Right lobe of liver (tissue), 6 donors: ENCODE results near the gene AHNAK. TPM values are rescaled to one million over a fixed set of nuclear protein-coding genes. Genes with fewer than 3 reads are reported as not detected.

Experiments
- ATAC-seq, 4 donors: fragments of 200-7000 bp; cut with Tn5 transposase; one replicate each; pipeline ENCODE4 v1.9.1; 2020; ENCODE audit warnings: mild to moderate bottlenecking in 4 of 4, moderate library complexity in 4 of 4
- DNase-seq, 3 donors: peaks; one replicate each; pipeline ENCODE4 v3.0.0-alpha.2; 2020
- H3K27ac ChIP-seq, 3 donors: fragments of 200-600 bp; one replicate each; pipeline ENCODE4 v1.8.0; 2022
- H3K27me3 ChIP-seq, 2 donors: fragments of 200-600 bp; one replicate each; pipeline ENCODE4 v1.8.0; 2022
- H3K36me3 ChIP-seq, 4 donors: fragments of 200-600 bp; sonication (generic) in 1 of 4; one replicate each; pipeline versions ENCODE4 v1.5.1 to v1.8.0; 2017 to 2022; ENCODE audit warnings: control low read depth in 1 of 4
- H3K4me1 ChIP-seq, 4 donors: fragments of 200-600 bp; sonication (generic) in 1 of 4; one replicate each; pipeline versions ENCODE4 v1.5.1 to v1.8.0; 2017 to 2022; ENCODE audit warnings: control low read depth in 1 of 4
- H3K4me3 ChIP-seq, 3 donors: fragments of 200-600 bp; one replicate each; pipeline ENCODE4 v1.8.0; 2022
- H3K9me3 ChIP-seq, 4 donors: fragments of 200-600 bp; sonication (generic) in 1 of 4; one replicate each; pipeline versions ENCODE4 v1.5.1 to v1.8.0; 2017 to 2022; ENCODE audit warnings: control low read depth in 1 of 4
- POLR2A ChIP-seq: fragments of 450-650 bp; IDR thresholded peaks from one replicate; pipeline ENCODE4 v1.6.1; 2017; ENCODE audit warnings: antibody characterized with exemption, mild to moderate bottlenecking
- WGBS: methylation state at CpG from one replicate; pipeline ENCODE4 v1.1.6; 2018; ENCODE audit warnings: low coverage, low lambda C conversion rate; ENCODE audit not compliant: insufficient coverage; ENCODE audit errors: missing lambda C conversion rate; 5-methylcytosine and 5-hydroxymethylcytosine counted together
- intact Hi-C, 2 donors: fragments of 100-400 bp; cut with DNase I; formaldehyde crosslinking; loops; one replicate each; pipeline versions ENCODE4 v1.11.2 to v1.14.1; 2022
- total RNA-seq, 6 experiments: library from RNA; depleted of rRNA in 2 of 6; stranded (reverse); fragments of >200 nt in 2 of 6; fragmentation: NEBNext Ultra II Directional in 3 of 6; extraction: Animal tissue kit (Norgen Biotek cat#: 25700) in 3 of 6; gene quantifications; one replicate each; pipeline versions ENCODE4 v1.1.0 to v1.2.4, GENCODE V29; 2016 to 2023
- TF ChIP-seq, protein P1 (sequence below), 4 donors: fragments of 200-600 bp in 3 of 4; fragments of 450-650 bp in 1 of 4; IDR thresholded peaks; one replicate each; pipeline versions ENCODE4 v1.5.1 to v1.8.0; 2016 to 2022; ENCODE audit warnings: antibody characterized with exemption in 4 of 4, mild to moderate bottlenecking in 2 of 4
- donor health status: DM: no; HTN: yes; CAD: no.
- donor health status: DM: no; HTN: no; CAD: no.
- donor health status: DM: no; HTN: no; CAD: no.
- donor health status: DM: no; HTN: yes; CAD: no.
- donor health status: DM: no; HTN: yes; CAD: no.

AHNAK gene
- total RNA-seq, 6 experiments from 2014 or later, result 91.0 to 180 (median 113) TPM

DNA sequence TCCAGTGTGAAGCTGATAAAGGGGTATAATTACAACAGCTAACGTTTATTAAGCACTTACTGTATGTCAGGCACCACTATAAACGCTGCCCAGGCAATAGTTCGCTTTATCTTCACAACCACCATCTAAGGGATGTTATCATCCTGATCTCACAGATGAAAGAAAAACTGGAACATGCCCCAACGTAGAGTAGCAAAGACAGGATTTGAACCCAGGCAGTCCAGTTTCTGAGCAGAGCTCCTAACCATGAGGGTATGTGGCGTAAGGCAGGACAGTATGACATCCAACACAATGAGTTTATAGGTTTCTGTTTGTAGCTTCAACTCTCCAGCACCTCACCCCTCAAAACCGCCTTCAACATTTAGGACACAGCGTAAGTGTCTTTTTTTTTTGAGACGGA lies 59.5 kb downstream of the AHNAK start:
- Histone ChIP-seq H3K27me3 (no peaks in the 10 kb centered on the region), H3K27ac (no peak overlapping the region), H3K36me3 (no peaks in the 10 kb centered on the region), H3K4me3 (no peak overlapping the region), H3K9me3 (no peaks in the 10 kb centered on the region), H3K4me1 (no peaks in the 10 kb centered on the region)
- intact Hi-C loops, result no loop called here
- ATAC-seq, result no peak
- TF ChIP-seq, protein P1, sequence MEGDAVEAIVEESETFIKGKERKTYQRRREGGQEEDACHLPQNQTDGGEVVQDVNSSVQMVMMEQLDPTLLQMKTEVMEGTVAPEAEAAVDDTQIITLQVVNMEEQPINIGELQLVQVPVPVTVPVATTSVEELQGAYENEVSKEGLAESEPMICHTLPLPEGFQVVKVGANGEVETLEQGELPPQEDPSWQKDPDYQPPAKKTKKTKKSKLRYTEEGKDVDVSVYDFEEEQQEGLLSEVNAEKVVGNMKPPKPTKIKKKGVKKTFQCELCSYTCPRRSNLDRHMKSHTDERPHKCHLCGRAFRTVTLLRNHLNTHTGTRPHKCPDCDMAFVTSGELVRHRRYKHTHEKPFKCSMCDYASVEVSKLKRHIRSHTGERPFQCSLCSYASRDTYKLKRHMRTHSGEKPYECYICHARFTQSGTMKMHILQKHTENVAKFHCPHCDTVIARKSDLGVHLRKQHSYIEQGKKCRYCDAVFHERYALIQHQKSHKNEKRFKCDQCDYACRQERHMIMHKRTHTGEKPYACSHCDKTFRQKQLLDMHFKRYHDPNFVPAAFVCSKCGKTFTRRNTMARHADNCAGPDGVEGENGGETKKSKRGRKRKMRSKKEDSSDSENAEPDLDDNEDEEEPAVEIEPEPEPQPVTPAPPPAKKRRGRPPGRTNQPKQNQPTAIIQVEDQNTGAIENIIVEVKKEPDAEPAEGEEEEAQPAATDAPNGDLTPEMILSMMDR (IDR thresholded peaks at IDR 0.05), result no peak
- no peak for TF ChIP-seq POLR2A
- DNase-seq, result no peak
- 85% methylated on average over 5 of the region's 8 CpGs for WGBS

DNA sequence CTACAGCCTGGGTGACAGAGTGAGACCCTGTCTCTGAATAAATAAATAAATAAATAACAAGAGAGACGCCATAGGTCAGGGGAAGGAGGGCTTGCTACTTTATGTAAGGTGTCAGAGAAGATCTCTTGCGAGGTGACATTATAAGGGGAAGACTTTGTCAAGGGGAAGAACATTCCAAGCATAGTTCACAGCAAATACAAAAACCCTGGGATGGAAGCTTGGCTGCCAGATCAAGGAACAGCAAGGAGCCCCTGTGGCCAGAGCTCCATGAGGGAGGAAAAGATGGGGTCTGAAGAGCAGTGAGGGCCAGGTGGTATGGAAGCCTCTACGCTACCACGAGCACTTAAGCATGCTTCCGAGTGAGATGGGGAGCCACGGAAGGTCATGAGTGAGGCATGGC lies 62.3 kb downstream of the AHNAK start:
- WGBS, result 93% methylated on average over 5 of the region's 6 CpGs

DNA sequence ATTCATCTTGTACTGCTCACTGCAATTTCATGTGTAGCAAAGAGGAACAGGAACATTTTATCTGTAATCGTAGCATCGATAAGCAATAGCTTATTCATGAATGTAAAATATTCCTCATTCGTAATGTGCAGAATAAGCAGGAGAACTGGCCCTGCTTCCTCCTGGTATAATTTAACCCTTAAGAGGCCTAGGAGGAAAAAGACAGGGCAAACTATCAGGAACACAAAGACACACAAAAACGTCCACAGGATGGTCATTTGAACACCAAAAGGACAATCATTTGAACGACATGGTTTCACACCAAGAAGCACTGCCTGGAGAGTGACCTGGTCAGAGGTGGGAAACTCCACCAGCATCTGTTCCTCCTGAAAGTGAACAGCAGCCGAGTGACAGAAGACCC lies 63.9 kb downstream of the AHNAK start:
- no peak overlapping the region for H3K4me3 ChIP-seq
- ATAC-seq (no peak), DNase-seq (no peak)
- H3K27me3 ChIP-seq, result no peaks in the 10 kb centered on the region
- H3K27ac ChIP-seq, result no peak overlapping the region
- H3K4me1 ChIP-seq, result no peaks in the 10 kb centered on the region
- H3K36me3 ChIP-seq, result no peaks in the 10 kb centered on the region
- WGBS, result 77% methylated on average over 4 of the region's 6 CpGs
- TF ChIP-seq POLR2A, result no peak
- TF ChIP-seq, protein P1 (IDR thresholded peaks at IDR 0.05), result no peak
- intact Hi-C loops, result no loop called here
- H3K9me3 ChIP-seq, result no peaks in the 10 kb centered on the region

More for the DNA sequence above, 62.3 kb downstream of the AHNAK start:
- no peak overlapping the region for H3K27ac ChIP-seq
- intact Hi-C loops, result no loop called here
- H3K9me3 ChIP-seq, result no peaks in the 10 kb centered on the region
- no peaks in the 10 kb centered on the region for H3K27me3 ChIP-seq
- no peaks in the 10 kb centered on the region for H3K36me3 ChIP-seq
- H3K4me1 ChIP-seq, result no peaks in the 10 kb centered on the region
- no peak overlapping the region for H3K4me3 ChIP-seq
- TF ChIP-seq POLR2A, result no peak
- TF ChIP-seq, protein P1 (IDR thresholded peaks at IDR 0.05), result no peak
- no peak for ATAC-seq
- DNase-seq, result no peak

DNA sequence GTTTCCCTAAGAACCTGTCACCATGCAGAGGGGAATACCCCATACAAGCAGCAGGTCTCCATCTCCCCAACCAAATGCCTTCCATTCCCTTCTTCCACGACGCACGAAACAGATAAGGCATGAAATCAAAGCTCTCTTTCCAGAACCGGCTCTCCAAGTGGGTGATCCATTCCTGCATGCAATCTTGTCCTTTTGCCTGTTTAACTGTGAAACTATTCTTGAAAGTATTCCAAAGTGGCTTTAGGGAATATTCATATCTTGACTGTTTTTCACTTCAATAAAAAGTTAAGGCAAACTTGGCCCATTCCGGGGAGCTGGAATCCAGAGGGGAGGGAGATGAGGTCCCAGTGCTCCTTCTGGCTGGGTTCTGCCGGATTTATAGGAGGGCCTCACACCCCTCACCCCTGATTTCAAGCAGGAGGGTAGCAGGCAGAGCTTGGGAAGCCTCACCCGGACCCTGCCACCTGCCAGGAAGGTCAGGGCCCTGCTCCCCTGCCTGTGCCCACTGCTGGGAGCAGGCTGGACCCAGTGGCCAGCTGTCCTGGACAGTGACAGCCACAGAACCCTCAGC lies 66.9 kb downstream of the AHNAK start:
- Histone ChIP-seq H3K27ac (no peak overlapping the region), H3K27me3 (no peaks in the 10 kb centered on the region), H3K4me1 (no peaks in the 10 kb centered on the region), H3K4me3 (no peak overlapping the region), H3K9me3 (no peaks in the 10 kb centered on the region), H3K36me3 (no peaks in the 10 kb centered on the region)
- intact Hi-C loops, result no loop called here
- 83% methylated on average over 4 of the region's 7 CpGs for WGBS
- TF ChIP-seq, protein P1 (IDR thresholded peaks at IDR 0.05), result no peak
- TF ChIP-seq POLR2A, result no peak
- DNase-seq, result no peak
- ATAC-seq, result peak in 1 of 4 donors; percentile 41

DNA sequence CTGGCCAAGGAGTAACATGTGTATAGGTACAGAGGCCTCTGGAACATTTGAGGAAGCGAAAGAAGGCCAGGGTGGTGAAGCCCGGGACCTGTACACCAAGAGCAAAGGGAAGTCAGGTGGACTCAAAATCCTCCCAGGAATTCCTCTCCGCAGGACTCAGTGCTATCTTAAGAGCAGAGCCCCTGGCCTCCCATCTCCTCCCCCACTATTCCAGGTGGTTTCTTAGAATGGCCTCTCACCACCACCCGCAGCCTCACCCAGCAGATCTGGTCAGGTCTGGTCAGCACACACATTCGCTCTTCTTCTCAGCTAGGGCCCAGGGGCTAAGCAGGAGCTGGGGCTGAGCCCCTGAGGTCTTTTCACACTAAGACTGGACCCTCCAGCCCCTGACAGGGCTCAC lies 68.7 kb downstream of the AHNAK start:
- intact Hi-C loops, result no loop called here
- no peak overlapping the region for H3K4me3 ChIP-seq
- no peak for DNase-seq
- 80% methylated on average over 1 of the region's 5 CpGs for WGBS
- ATAC-seq, result peak in 1 of 4 donors; percentile 19
- H3K27ac ChIP-seq, result no peak overlapping the region
- TF ChIP-seq, protein P1 (IDR thresholded peaks at IDR 0.05), result no peak
- TF ChIP-seq POLR2A, result no peak
- H3K9me3 ChIP-seq, result no peaks in the 10 kb centered on the region
- H3K36me3 ChIP-seq, result no peaks in the 10 kb centered on the region
- no peaks in the 10 kb centered on the region for H3K27me3 ChIP-seq
- no peaks in the 10 kb centered on the region for H3K4me1 ChIP-seq
